Right renal cortex interstitium (tissue), 3 donors: ENCODE results near the gene NCAPH2. TPM values are rescaled to one million over a fixed set of nuclear protein-coding genes. Genes with fewer than 3 reads are reported as not detected.

Experiments used
- DNase-seq, 3 donors: peaks; one replicate each; pipeline ENCODE4 v3.0.0-alpha.2; 2013; ENCODE audit warnings: low read depth in 3 of 3, low spot score in 2 of 3
- polyA plus RNA-seq, 3 donors: library from polyadenylated mRNA; unstranded; fragments of 120-200 nt; gene quantifications; one replicate each; pipeline ENCODE4 v1.2.1, GENCODE V29; 2013; ENCODE audit not compliant: insufficient read length in 3 of 3

NCAPH2 gene
- polyA plus RNA-seq, 3 donors: 35.6 to 41.1 (median 39.4) TPM

- DNase-seq: no peak
These were observed 60.6 kb downstream of the NCAPH2 start for GRCh38 chr22:50568626-50569025.

GRCh38 chr22:50569041-50569459, 61.0 kb downstream of the NCAPH2 start:
- DNase-seq: no peak

- no peak for DNase-seq
These were observed 62.0 kb downstream of the NCAPH2 start for GRCh38 chr22:50569896-50570535.

GRCh38 chr22:50570861-50571260, 62.8 kb downstream of the NCAPH2 start:
- DNase-seq: no peak

GRCh38 chr22:50571264-50572175, 63.5 kb downstream of the NCAPH2 start:
- DNase-seq: no peak

- DNase-seq: no peak
These were observed 64.9 kb downstream of the NCAPH2 start for GRCh38 chr22:50572965-50573364.

- no peak for DNase-seq
These were observed 65.7 kb downstream of the NCAPH2 start for GRCh38 chr22:50573491-50574382.

- DNase-seq: no peak
These were observed 66.3 kb downstream of the NCAPH2 start for GRCh38 chr22:50574383-50574755.

Other genes starting within 250 kb of the NCAPH2 start
- gene MAPK12, start 246.5 kb upstream of the NCAPH2 start, polyA plus RNA-seq: 10 to 100 TPM in 1 of 3 donors, 1 to 10 TPM in 2; 9.1 to 10.9 (median 9.9) TPM
- 1 to 10 TPM; 6.1 to 7.9 (median 6.4) TPM for gene MAPK11, start 237.8 kb upstream of the NCAPH2 start, polyA plus RNA-seq
- 100 to 1,000 TPM; 193 to 218 (median 204) TPM for gene PLXNB2, start 200.6 kb upstream of the NCAPH2 start, polyA plus RNA-seq
- gene DENND6B, start 181.2 kb upstream of the NCAPH2 start, polyA plus RNA-seq: 10 to 100 TPM in 2 of 3 donors, 1 to 10 TPM in 1; 9.0 to 12.0 (median 11.2) TPM
- 10 to 100 TPM; 29.8 to 31.5 (median 31.5) TPM for gene PPP6R2, start 164.9 kb upstream of the NCAPH2 start, polyA plus RNA-seq
- gene SBF1, start 33.2 kb upstream of the NCAPH2 start, polyA plus RNA-seq: 10 to 100 TPM; 24.7 to 28.0 (median 26.6) TPM
- 1 to 10 TPM; 3.2 to 5.9 (median 4.1) TPM for gene ADM2, start 26.7 kb upstream of the NCAPH2 start, polyA plus RNA-seq
- 10 to 100 TPM in 2 of 3 donors, 1 to 10 TPM in 1; 3.2 to 19.0 (median 13.4) TPM for gene MIOX, start 21.4 kb upstream of the NCAPH2 start, polyA plus RNA-seq
- 10 to 100 TPM; 28.1 to 35.2 (median 32.0) TPM for gene LMF2, start 522 bp upstream of the NCAPH2 start, polyA plus RNA-seq
- 1 to 10 TPM in 2 of 3 donors, not detected in 1; 1.0 to 1.7 TPM for gene SCO2, start 17.4 kb downstream of the NCAPH2 start, polyA plus RNA-seq
- 1 to 10 TPM; 1.0 to 1.2 (median 1.1) TPM for gene TYMP, start 21.8 kb downstream of the NCAPH2 start, polyA plus RNA-seq
- under 1 TPM; 0.04 to 0.86 (median 0.36) TPM for gene KLHDC7B, start 37.7 kb downstream of the NCAPH2 start, polyA plus RNA-seq
- gene SYCE3, start 54.7 kb downstream of the NCAPH2 start, polyA plus RNA-seq: under 1 TPM in 2 of 3 donors, not detected in 1; 0.28 to 0.61 TPM
- gene CPT1B, start 70.2 kb downstream of the NCAPH2 start, polyA plus RNA-seq: 1 to 10 TPM; 9.0 to 9.7 (median 9.1) TPM
- gene CHKB, start 74.6 kb downstream of the NCAPH2 start, polyA plus RNA-seq: 10 to 100 TPM; 62.8 to 82.6 (median 82.5) TPM
- gene MAPK8IP2, start 92.6 kb downstream of the NCAPH2 start, polyA plus RNA-seq: under 1 TPM; 0.41 to 0.57 (median 0.56) TPM
- 10 to 100 TPM; 10.3 to 14.0 (median 11.0) TPM for gene ARSA, start 119.9 kb downstream of the NCAPH2 start, polyA plus RNA-seq
- gene SHANK3, start 164.6 kb downstream of the NCAPH2 start, polyA plus RNA-seq: 10 to 100 TPM in 2 of 3 donors, 1 to 10 TPM in 1; 9.1 to 13.2 (median 12.5) TPM
- under 1 TPM; 0.25 to 0.45 (median 0.28) TPM for gene ACR, start 230.0 kb downstream of the NCAPH2 start, polyA plus RNA-seq